Measurements from ENCODE around the gene SDF2.
A peak's percentile ranks its signal among the peaks of the same experiment; 100 is the strongest.

SDF2 gene

DNA sequence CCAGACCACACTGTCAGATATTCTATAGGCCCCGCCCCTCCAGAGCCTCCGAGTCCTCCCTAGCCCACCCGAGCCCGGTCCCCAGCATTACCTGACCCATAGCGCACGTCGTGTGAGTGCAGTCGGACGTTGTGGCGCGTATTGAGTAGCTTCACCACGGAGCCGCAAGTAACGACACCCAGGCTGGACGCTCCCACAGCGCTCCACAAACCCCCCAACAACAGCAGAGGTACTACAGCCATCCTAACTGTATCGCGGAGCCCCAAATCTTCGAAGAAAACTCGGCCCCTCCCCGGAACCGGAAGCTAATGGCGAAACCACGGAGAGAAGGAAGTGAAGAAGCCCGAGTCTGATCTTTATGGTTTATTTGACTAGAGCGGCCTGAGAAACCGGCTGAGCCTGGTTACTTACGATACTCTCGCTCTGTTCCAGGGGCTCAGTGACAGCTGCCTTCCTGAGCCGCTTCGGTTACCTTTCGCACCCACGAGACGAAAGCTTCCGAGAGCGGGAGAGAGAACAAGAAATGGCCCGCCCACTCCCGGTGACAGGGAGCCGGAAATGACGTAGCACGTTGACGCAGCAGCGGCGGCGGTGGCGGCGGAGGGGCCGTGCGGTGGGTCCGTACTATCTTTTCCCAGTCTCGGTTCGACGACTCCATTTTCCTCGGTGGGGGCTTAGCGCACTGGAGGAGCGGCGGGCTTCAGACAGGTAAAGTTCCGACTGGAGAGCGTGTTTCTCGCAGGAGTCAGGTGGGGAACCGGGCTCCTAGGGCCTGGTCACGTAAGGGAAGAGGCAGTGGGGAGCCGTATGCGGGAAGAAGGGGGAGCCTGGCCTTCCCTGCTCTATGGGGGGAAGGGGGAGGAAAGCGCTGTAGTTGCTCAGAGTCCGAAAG lies at the start of gene SDF2, which contains the start of gene SUPT6H:
Gene SDF2, minus strand, starts transcription at position 272 of the 892 bp plus-strand sequence. Its CDS starts 30 bp downstream, at position 242.
Gene SUPT6H, plus strand, starts transcription at position 571 of the 892 bp plus-strand sequence. CDS start 11,197 bp downstream, outside the sequence.
- peak; percentile 74 for DNase-seq (ENCODE audit: low read depth)

GRCh38 chr17:28710861-28711722 lies 49.4 kb upstream of the SDF2 start:
- peak; percentile 81 for DNase-seq (ENCODE audit: low read depth)

DNA sequence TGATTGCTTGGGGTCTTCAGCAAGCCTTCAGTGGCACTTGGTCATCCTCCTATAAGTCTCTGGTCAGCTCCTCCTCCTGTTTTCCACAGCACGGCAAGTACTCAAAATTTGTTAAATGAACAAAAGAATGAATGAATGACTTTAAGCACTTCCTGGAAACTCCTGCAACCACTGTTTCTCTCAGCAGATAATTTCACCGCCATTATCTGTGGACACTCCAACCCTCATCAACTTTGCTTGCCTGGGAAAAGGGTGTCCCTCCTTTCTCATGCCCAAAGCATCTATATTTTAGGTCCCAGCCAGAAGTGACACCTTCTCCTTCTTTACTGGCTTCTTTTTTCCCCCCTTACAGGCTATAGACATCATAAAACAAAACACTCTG lies 45.6 kb upstream of the SDF2 start:
- DNase-seq (ENCODE audit: low read depth) = no peak

GRCh38 chr17:28706471-28707338 lies 45.0 kb upstream of the SDF2 start:
- DNase-seq (ENCODE audit: low read depth) = no peak

GRCh38 chr17:28705728-28706334 lies 44.1 kb upstream of the SDF2 start:
- no peak for DNase-seq (ENCODE audit: low read depth)

DNA sequence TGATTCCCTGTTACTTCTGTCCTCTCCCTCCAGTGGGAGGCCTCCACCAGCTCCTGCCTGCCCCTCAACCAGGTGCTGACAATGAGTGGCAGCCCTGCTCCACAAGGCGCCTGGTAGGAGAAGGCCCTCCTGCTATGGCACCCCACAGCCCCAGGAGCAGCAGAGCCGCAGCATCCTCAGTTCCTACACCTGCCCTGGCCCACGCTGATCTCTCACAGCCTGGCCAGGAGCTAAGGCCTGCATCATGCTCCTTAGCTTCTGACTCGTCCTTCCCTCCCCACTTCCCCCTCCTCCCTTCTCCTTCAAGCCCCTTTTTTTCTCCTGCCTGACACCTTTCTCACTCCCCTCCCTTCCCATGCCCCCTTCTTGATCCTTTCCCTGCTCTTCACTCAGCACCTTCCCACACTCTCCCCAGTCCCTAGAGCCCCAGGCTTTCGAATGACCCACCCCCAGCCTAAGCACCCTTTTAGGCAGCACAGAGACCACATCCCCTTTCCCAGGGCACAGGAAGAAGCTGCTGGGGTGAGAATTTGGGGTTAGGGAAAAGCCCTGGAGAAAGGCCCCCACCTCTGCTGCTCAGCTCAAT lies 43.5 kb upstream of the SDF2 start:
- DNase-seq (ENCODE audit: low read depth) = no peak

DNA sequence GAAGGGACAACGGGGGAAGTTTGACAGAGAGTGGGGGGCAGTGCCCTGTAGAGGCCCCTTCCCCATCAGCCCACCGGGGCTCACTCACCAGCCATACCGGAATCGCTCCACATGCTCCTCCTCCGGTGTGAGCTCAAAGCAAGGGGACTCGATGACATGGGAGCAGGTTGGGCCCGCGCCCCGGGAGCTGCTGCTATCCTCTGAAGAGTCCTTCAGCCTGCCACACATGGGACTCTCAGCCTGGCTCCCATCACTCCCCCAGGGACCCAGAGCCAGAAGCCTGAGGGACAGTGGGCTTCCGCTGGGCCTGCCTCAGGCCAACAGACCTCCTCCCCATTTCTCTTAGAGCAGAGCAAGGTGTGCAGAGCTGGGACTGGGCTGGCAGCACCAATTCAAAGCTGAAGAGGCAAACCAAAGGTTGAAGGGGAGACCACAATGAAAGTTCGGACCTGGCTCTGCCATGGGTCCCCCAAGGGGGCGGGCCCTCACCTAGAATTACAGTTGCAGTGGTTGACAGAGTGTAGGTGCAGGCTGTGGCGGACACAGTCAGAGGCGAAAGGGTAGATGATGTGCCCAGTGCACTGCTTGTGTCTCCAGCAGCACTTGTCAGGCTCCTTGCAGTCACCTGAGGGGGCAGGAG lies 42.6 kb upstream of the SDF2 start:
- no peak for DNase-seq (ENCODE audit: low read depth)

DNA sequence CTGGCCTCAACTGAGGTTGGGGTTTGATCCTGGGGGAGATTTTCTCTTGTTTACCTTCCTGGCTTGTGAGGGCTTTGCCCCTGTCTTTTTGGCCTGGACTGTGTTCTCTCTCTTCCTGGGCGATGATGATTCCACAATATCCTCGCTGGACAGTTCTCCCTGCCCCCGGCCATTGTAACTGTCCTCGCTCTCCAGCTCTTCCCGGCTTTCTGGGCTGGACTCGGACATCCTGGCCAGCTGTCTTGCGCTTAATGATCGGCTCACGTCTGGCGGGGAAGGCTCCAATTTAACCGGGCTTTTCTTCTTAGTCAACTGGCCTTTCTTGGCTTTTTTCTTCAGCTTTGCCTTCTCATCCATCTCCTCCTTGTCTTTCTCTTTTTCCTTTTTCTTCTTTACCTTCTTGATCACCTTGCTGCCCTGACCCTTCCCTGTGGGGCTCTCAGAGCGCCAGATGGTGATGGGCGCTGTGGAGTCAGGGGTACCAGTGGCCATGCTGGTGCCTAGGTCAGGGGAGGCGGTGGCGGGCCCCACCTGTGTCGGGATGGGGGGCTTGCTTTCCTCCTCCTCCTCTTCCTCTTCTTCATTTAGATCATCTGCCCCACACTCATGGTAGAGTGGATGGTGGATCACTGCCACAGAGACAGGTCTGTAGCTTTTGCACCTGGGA lies 42.0 kb upstream of the SDF2 start:
- DNase-seq (ENCODE audit: low read depth) = no peak

DNA sequence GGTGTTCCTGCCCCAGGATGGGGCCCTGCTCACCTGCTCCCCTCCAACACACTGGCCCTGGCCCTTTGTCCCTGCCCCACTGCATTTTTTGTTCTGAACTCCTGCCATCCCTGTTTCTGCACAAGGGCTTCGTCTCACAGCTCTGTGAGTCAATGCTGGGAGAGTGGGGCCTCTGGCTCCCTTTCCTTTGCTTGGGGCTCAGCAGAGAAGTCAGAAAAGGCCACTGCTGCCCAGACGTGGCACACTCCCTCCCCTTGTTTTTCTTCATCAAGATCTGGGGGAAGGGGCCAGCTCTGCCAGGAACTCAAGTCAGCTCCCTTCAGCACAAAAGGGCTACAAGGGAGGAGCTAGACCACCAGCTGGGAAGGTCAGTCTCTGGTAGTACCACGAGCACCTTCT lies 41.0 kb upstream of the SDF2 start:
- DNase-seq (ENCODE audit: low read depth) = no peak

- no peak for DNase-seq (ENCODE audit: low read depth)
Observed at GRCh38 chr17:28702026-28702751, 40.5 kb upstream of the SDF2 start.

DNA sequence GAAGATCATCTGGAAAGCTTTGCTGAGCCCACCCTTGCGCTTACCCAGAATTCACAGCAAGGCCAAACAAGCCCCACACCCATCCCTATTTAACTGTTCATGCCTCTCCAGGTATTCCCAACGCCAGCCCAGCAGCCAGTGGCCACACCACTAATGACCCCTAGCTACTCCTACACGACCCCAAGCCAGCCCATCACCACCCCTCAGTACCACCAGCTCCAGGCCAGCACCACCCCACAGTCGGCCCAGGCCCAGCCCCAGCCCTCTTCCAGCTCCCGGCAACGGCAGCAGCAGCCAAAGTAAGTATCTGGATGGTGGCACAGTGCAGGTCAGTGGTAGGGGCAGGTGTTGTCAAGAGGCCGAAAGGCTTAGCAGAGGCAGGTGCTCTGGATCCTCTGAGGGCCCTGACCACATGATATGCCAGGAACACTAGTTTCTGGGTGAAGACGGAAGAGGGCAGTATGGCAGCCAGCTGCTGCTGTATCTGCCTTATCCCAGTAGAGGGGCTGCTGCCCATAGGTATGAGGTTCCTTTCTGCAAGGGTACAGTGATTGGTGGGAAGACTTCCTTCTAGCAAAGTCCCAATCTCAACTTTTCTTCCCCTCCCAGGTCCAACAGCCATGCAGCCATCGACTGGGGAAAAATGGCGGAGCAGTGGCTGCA lies 39.3 kb upstream of the SDF2 start:
- DNase-seq (ENCODE audit: low read depth) = no peak

DNA sequence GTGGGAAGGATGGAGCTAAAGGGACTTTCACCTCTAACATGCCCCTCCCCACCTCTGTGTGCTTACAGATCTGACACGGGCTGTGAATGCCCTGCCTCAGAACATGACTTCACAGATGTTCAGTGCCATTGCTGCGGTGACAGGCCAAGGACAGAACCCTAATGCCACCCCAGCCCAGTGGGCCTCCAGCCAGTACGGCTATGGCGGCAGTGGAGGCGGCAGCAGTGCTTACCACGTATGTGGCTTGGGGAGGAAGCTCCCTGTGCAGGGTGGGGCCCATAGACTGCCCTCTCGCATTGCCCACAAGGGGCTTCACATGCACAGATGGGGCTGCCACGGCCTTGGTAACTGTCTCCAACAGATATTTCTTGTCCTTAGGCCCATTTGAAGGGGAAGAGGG lies 38.6 kb upstream of the SDF2 start:
- no peak for DNase-seq (ENCODE audit: low read depth)

DNA sequence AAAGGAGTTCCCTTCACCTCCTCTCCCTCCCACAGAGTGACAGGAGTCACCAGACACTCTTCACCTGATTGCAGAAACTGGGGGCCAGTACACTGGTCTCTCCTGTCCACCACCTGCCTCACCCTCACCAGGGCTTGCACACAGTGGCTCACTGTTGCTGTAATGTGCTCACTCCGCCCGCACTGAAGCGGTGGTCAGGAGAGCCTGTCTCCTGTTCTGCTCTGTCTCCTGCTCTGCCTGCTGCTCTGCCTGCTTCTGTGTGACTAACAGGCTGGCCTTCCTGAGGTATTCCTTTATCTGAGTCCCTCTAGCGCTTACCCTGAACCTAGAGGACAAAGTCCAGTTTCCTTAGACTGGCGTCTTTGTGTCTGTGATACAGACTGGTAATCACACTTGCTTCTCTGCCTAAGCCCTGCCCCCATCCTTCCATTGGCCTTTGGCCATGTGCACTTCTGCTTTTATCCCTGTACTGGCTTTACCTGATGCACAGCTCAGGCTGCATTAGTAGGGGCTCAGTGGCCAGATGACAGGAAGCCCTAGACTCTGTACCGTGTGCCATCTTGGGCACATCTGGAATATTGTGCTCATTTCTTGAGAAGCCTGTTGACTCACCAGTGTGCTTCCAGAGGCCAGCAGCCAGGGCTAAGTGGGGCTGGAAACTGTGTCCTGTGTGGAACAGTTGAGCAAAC lies 36.7 kb upstream of the SDF2 start:
- no peak for DNase-seq (ENCODE audit: low read depth)

DNA sequence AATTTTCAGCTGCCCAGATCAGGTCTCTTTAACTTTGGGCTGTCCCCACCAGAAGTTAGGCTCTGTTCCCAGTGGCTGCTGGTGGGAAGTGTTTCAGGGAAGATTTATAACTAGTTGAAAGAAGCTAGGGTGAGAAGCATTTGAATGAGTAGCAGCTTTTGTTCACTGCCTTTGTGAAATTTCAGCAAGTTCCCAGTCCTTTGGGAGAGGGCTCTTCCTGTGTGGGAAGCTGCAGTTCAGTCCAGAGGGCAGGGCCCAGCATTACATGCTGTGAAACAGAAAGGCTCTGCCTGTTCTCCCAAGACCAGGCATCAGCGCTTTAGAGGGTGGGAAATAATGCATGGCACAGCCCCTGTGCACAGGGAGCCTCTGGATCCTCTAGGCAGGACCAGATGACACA lies 32.2 kb upstream of the SDF2 start:
- DNase-seq (ENCODE audit: low read depth) = no peak

GRCh38 chr17:28689011-28689410 lies 27.3 kb upstream of the SDF2 start:
- no peak for DNase-seq (ENCODE audit: low read depth)

- no peak for DNase-seq (ENCODE audit: low read depth)
Observed at GRCh38 chr17:28688481-28688880, 26.8 kb upstream of the SDF2 start.

DNA sequence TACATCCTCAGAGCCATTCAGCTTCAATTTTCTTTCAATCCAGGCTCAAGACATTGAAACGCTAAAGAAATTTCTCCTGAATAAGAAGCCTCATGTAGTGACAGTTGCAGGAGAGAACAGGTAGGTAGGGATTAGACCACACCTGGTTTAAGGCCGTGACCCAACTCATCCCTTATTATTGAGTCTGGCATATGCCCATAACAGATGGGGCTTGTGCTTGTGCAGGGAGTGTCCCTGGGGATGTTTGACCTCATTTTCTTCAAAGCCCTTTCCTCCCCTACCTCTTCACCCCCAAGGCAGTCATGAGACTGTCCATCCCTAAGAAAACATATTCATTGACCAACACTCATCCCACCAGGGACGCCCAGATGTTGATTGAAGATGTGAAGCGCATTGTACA lies 24.6 kb upstream of the SDF2 start:
- no peak for DNase-seq (ENCODE audit: low read depth)

DNA sequence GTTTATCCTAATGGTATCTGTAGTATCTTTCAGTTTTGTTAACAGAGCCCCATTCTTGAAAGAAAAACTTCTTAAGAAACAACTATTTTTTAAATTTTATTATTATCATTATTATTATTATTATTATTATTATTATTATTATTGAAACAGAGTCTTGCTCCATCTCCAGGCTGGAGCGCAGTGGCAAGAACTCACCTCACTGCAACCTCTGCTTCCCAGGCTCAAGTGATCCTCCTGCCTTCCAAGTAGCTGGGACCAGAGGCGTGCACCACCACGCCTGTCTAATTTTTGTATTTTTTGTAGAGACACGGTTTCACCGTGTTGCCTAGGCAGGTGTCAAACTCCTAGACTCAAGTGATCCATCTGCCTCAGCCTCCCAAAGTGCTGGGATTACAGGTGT lies 23.7 kb upstream of the SDF2 start:
- no peak for DNase-seq (ENCODE audit: low read depth)
